ENCODE results near the gene NFIA.

NFIA gene

DNA sequence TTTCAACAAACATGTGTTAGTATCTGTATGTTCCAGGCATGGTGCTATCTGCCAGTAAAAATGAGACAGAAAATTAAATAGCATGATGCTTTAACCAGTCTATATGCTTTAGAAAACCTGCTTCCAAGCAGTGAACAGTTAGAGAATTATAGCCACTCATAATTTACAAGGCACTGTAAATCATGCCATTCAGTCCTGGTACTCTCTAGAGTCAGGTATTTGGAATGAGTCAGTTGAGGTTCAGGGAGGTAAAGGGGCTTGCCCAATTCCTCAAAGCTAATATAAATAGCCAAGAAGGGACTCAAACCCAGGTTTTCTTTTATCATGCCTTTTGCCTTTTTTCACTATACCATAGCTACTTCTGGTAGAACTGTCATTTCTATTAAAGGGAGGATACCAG, 184.4 kb downstream of the NFIA start:
- no peak for DNase-seq (ENCODE audit: low spot score)
- TF ChIP-seq, protein P1, sequence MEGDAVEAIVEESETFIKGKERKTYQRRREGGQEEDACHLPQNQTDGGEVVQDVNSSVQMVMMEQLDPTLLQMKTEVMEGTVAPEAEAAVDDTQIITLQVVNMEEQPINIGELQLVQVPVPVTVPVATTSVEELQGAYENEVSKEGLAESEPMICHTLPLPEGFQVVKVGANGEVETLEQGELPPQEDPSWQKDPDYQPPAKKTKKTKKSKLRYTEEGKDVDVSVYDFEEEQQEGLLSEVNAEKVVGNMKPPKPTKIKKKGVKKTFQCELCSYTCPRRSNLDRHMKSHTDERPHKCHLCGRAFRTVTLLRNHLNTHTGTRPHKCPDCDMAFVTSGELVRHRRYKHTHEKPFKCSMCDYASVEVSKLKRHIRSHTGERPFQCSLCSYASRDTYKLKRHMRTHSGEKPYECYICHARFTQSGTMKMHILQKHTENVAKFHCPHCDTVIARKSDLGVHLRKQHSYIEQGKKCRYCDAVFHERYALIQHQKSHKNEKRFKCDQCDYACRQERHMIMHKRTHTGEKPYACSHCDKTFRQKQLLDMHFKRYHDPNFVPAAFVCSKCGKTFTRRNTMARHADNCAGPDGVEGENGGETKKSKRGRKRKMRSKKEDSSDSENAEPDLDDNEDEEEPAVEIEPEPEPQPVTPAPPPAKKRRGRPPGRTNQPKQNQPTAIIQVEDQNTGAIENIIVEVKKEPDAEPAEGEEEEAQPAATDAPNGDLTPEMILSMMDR (IDR thresholded peaks at IDR 0.05; ENCODE audit: extremely low read depth, missing control alignments) = no peak

DNA sequence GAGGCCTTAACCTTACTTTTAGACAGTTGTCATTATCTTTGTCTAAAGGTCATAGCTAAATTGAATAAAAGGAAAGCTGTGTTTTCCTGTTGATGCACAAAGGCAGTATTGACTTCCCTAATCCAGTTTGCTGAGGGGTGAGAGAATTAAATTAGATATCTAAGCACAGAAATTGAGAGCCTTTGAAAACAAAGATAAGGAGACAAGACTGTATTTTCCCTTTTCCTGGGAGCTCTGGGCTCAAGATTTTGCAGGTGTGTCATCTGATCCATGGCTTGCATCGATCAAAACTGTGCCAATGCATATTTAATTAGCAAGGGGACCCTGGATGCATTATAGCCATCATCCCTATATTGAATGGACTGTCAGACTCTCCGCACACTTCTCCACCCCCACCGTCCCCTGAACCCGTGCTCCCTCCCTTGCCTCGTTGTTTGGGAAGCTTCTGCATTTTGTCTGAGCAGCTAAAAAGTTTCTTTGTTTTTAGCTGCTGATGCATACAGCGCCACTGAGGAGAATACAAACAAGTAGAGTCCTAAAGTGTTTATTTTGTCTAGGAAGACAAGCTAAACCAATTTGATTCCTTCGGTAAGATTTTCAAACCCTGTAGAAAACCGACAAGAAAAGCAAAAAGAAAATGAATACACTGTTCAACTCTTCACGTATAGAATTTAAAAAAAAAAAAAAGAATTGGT, 186.3 kb downstream of the NFIA start:
- TF ChIP-seq, protein P1 (IDR thresholded peaks at IDR 0.05; ENCODE audit: extremely low read depth, missing control alignments) = no peak
- no peak for DNase-seq (ENCODE audit: low spot score)

DNA sequence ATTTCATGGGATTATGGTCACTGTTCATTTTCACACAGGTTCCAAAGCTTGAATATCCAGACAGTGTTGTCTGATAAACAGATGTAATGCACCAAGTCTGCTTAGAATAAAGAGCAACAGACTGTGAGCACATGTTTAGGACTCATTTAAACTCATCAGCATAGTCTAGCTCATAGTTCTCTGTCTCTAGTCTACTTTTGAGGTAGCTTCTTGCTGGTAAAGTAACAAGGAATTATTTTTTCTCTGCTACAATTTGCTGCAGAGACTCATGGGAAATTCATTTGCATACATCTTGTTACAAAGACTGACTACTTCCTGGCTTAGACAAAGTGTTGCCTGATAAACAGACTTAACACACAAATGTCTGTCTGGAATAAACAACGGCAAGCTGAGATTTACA, 187.2 kb downstream of the NFIA start:
- no peak for DNase-seq (ENCODE audit: low spot score)

DNA sequence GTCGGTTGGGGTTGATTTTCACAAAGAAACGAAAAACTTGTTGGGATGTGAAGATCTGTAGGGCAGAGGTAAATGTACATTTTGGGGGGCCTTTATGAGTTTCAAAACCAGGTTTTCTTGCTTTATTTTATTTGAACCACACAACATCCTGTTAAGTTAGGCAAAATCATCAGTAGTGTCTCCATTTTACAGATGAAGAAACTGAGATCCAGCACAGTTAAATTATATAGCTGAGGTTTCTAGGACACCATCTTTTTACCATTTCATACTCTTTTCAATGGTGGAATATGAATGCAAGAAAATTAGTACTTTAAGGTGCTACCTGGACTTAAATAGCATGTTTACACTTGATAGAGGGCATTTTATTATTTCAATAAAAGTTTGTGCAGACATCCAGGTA, 187.7 kb downstream of the NFIA start:
- TF ChIP-seq, protein P1 (IDR thresholded peaks at IDR 0.05; ENCODE audit: extremely low read depth, missing control alignments) = no peak
- DNase-seq (ENCODE audit: low spot score) = no peak

More for the DNA sequence above, 187.2 kb downstream of the NFIA start:
- TF ChIP-seq, protein P1 (IDR thresholded peaks at IDR 0.05; ENCODE audit: extremely low read depth, missing control alignments) = no peak

GRCh38 chr1:61270761-61271411, 188.5 kb downstream of the NFIA start:
- TF ChIP-seq, protein P1 (IDR thresholded peaks at IDR 0.05; ENCODE audit: extremely low read depth, missing control alignments) = no peak

GRCh38 chr1:61271412-61271789, 189.0 kb downstream of the NFIA start:
- TF ChIP-seq, protein P1 (IDR thresholded peaks at IDR 0.05; ENCODE audit: extremely low read depth, missing control alignments) = no peak
- DNase-seq (ENCODE audit: low spot score) = no peak

More at GRCh38 chr1:61270761-61271411, 188.5 kb downstream of the NFIA start:
- DNase-seq (ENCODE audit: low spot score) = no peak

DNA sequence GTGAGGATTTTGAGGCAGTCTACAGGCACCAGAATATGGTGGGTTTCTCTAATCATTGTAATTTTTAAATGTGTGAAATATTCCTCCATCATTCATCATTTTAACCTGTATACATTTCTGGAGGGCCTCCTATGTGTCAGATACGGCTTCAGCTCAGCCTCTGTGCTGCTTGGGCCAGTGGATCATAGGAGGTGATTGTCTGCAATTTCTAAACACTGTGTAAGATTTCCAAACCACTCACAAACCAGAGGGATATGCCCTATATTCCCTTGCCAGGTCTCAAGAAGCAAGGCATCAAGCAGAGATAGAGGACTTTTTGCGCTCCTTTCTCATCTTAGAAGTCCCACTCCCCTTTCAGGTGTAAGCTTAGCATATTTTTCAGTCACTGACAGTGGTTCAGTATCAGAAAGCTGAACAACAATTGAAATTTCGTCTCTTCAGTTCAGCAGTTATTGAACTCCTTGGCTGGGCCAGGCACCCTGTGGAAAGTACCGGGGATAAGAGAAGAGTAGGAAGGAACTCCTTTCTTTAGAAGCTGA, 190.9 kb downstream of the NFIA start:
- DNase-seq (ENCODE audit: low spot score) = no peak
- TF ChIP-seq, protein P1 (IDR thresholded peaks at IDR 0.05; ENCODE audit: extremely low read depth, missing control alignments) = no peak
